MM.1S (cell line): ENCODE results near the gene KLHL7.

ENCODE experiments used
- DNase-seq: peaks from one replicate; pipeline ENCODE4 v3.0.0-alpha.2; 2015
- H2AFZ ChIP-seq: fragments of 300-600 bp; sonication (generic); 2 replicates; pipeline ENCODE4 v1.6.0; 2016; ENCODE audit warnings: antibody characterized with exemption, low read length
- H3F3A ChIP-seq: fragments of 300-600 bp; sonication (generic); 2 replicates; pipeline ENCODE4 v1.6.1; 2016; ENCODE audit warnings: mild to moderate bottlenecking, antibody characterized with exemption, low read length, moderate library complexity, mixed read lengths; ENCODE audit not compliant: insufficient read depth
- H3K27ac ChIP-seq: fragments of 300-600 bp; sonication (generic); 2 replicates; pipeline ENCODE4 v1.5.1; 2016; ENCODE audit warnings: mild to moderate bottlenecking, low read length
- H3K27me3 ChIP-seq: fragments of 300-600 bp; sonication (generic); replicated peaks from 2 replicates; pipeline ENCODE4 v1.6.0; 2016; ENCODE audit warnings: low read length; ENCODE audit not compliant: insufficient read depth
- H3K36me3 ChIP-seq: fragments of 300-600 bp; sonication (generic); replicated peaks from 2 replicates; pipeline ENCODE4 v1.6.1; 2016; ENCODE audit warnings: mild to moderate bottlenecking, low read length, mixed read lengths; ENCODE audit not compliant: insufficient read depth
- H3K4me1 ChIP-seq: fragments of 300-600 bp; sonication (generic); 2 replicates; pipeline ENCODE4 v1.6.1; 2016; ENCODE audit warnings: low read length, mixed read lengths
- H3K4me2 ChIP-seq: fragments of 300-600 bp; sonication (generic); 2 replicates; pipeline ENCODE4 v1.6.0; 2016; ENCODE audit warnings: low read depth, low read length
- H3K4me3 ChIP-seq: fragments of 300-600 bp; sonication (generic); 2 replicates; pipeline ENCODE4 v1.5.1; 2016; ENCODE audit warnings: low read length, mixed read lengths
- H3K79me2 ChIP-seq: fragments of 300-600 bp; sonication (generic); 2 replicates; pipeline ENCODE4 v1.6.1; 2016; ENCODE audit warnings: mixed run types, low read length, mixed read lengths
- H3K9ac ChIP-seq: fragments of 300-600 bp; sonication (generic); 2 replicates; pipeline ENCODE4 v1.6.1; 2016; ENCODE audit warnings: low read length, mixed read lengths
- H3K9me2 ChIP-seq: fragments of 300-600 bp; sonication (generic); replicated peaks from 2 replicates; pipeline ENCODE4 v1.6.1; 2016; ENCODE audit warnings: mild to moderate bottlenecking, low read length, mixed read lengths; ENCODE audit not compliant: insufficient read depth
- H3K9me3 ChIP-seq: fragments of 300-600 bp; sonication (generic); replicated peaks from 2 replicates; pipeline ENCODE4 v1.6.1; 2016; ENCODE audit warnings: mild to moderate bottlenecking, low read length, mixed read lengths; ENCODE audit not compliant: insufficient read depth
- H4K20me1 ChIP-seq: fragments of 300-600 bp; sonication (generic); 2 replicates; pipeline ENCODE4 v1.6.1; 2016; ENCODE audit warnings: mild to moderate bottlenecking, low read length, moderate library complexity, mixed read lengths; ENCODE audit not compliant: insufficient read depth
- CTCF ChIP-seq: fragments of 300-600 bp; sonication (generic); IDR thresholded peaks from 2 replicates; pipeline ENCODE4 v1.5.1; 2016; ENCODE audit warnings: antibody characterized with exemption, low read length, mixed read lengths
- EZH2 ChIP-seq: fragments of 300-600 bp; sonication (generic); optimal IDR thresholded peaks from 2 replicates; pipeline ENCODE3; 2017; ENCODE audit warnings: low read depth, mild to moderate bottlenecking, antibody characterized with exemption, low read length, mixed read lengths
- EZH2phosphoT487 ChIP-seq: fragments of 300-600 bp; sonication (generic); IDR thresholded peaks from 2 replicates; pipeline ENCODE4 v1.6.1; 2018; ENCODE audit warnings: antibody characterized with exemption, low read length

Gene KLHL7

GRCh38 chr7:23117841-23118240, 12.3 kb downstream of the KLHL7 start:
- TF ChIP-seq EZH2 (no peak), EZH2phosphoT487 (no peak), CTCF (no peak)
- Histone ChIP-seq H3K9me3 (no peaks in the 10 kb centered on the region), H2AFZ (no peak overlapping the region), H3K4me2 (no peak overlapping the region), H3K9me2 (no peaks in the 10 kb centered on the region), H3K27me3 (no peaks in the 10 kb centered on the region), H3F3A (no peaks in the 10 kb centered on the region), H3K4me3 (no peak overlapping the region), H3K79me2 (no peaks in the 10 kb centered on the region), H3K9ac (no peak overlapping the region), H3K4me1 (no peaks in the 10 kb centered on the region), H4K20me1 (no peaks in the 10 kb centered on the region), H3K27ac (no peak overlapping the region), H3K36me3 (no peaks in the 10 kb centered on the region)
- DNase-seq = no peak

- no peaks in the 10 kb centered on the region for H3K79me2 ChIP-seq
- H2AFZ ChIP-seq = no peak overlapping the region
- no peaks in the 10 kb centered on the region for H3K4me1 ChIP-seq
- no peaks in the 10 kb centered on the region for H3F3A ChIP-seq
- H3K27ac ChIP-seq = no peak overlapping the region
- H3K36me3 ChIP-seq = no peaks in the 10 kb centered on the region
- no peaks in the 10 kb centered on the region for H3K9me2 ChIP-seq
- no peak for TF ChIP-seq EZH2
- TF ChIP-seq EZH2phosphoT487 = no peak
- TF ChIP-seq CTCF = no peak
- no peaks in the 10 kb centered on the region for H3K27me3 ChIP-seq
- H3K9ac ChIP-seq = no peak overlapping the region
- H3K4me3 ChIP-seq = no peak overlapping the region
- DNase-seq = no peak
- H3K4me2 ChIP-seq = no peak overlapping the region
- H4K20me1 ChIP-seq = no peaks in the 10 kb centered on the region
- no peaks in the 10 kb centered on the region for H3K9me3 ChIP-seq
These were observed 14.5 kb downstream of the KLHL7 start for GRCh38 chr7:23120106-23120505.

GRCh38 chr7:23121165-23121564, 15.6 kb downstream of the KLHL7 start:
- TF ChIP-seq EZH2phosphoT487 (no peak), EZH2 (no peak), CTCF (no peak)
- Histone ChIP-seq H3K4me1 (no peaks in the 10 kb centered on the region), H3K9ac (no peak overlapping the region), H3K4me2 (no peak overlapping the region), H3K9me2 (no peaks in the 10 kb centered on the region), H3K9me3 (no peaks in the 10 kb centered on the region), H4K20me1 (no peaks in the 10 kb centered on the region), H3K79me2 (no peaks in the 10 kb centered on the region), H2AFZ (no peak overlapping the region), H3K27me3 (no peaks in the 10 kb centered on the region), H3K36me3 (no peaks in the 10 kb centered on the region), H3K27ac (no peak overlapping the region), H3K4me3 (no peak overlapping the region), H3F3A (no peaks in the 10 kb centered on the region)
- no peak for DNase-seq
